GM12891 (cell line): ENCODE measurements around the gene LMO4.

ENCODE experiments used
- POLR2A ChIP-seq: IDR thresholded peaks from 2 replicates; pipeline ENCODE4 v1.6.1; 2011; ENCODE audit warnings: low read depth, low read length, control low read depth
- POLR2AphosphoS5 ChIP-seq: IDR thresholded peaks from 2 replicates; pipeline ENCODE4 v1.6.1; 2011; ENCODE audit warnings: low read depth, low read length, control low read depth
- SPI1 ChIP-seq: IDR thresholded peaks from 2 replicates; pipeline ENCODE4 v1.6.1; 2011; ENCODE audit warnings: low read depth, low read length, control low read depth
- TAF1 ChIP-seq: IDR thresholded peaks from 2 replicates; pipeline ENCODE4 v1.6.1; 2011; ENCODE audit warnings: low read depth, low read length, control low read depth

GRCh38 chr1:87394982-87395381 lies 66.3 kb downstream of the LMO4 start:
- TF ChIP-seq TAF1 (no peak), POLR2AphosphoS5 (no peak), POLR2A (no peak), SPI1 (no peak)
